Left kidney (tissue), 2 donors: ENCODE data around the gene CST9. TPM values are rescaled to one million over a fixed set of nuclear protein-coding genes. Genes with fewer than 3 reads are reported as not detected.
"Not testable (repeated sequence)": the region's sequence is repeated elsewhere in the genome, so short reads cannot be mapped to it uniquely, and the experiment has no call there.

Experiments
- DNase-seq: peaks from one replicate; pipeline ENCODE4 v3.0.0-alpha.2; 2013
- polyA plus RNA-seq: library from polyadenylated mRNA; unstranded; fragments of 120-200 nt; gene quantifications from one replicate; pipeline ENCODE4 v1.2.1, GENCODE V29; 2013; ENCODE audit not compliant: insufficient read length

Gene CST9
- polyA plus RNA-seq, 1 donor: 0.08 TPM

- no peak for DNase-seq
Measured at GRCh38 chr20:23586735-23587525, 18.8 kb downstream of the CST9 start.

- no peak for DNase-seq
Measured at GRCh38 chr20:23585808-23586734, 19.6 kb downstream of the CST9 start.

GRCh38 chr20:23585449-23585807, 20.3 kb downstream of the CST9 start:
- no peak for DNase-seq

GRCh38 chr20:23584434-23585199, 21.1 kb downstream of the CST9 start:
- no peak for DNase-seq

GRCh38 chr20:23583526-23583925, 22.2 kb downstream of the CST9 start:
- no peak for DNase-seq

GRCh38 chr20:23582293-23582692, 23.4 kb downstream of the CST9 start:
- DNase-seq: no peak

- not testable (repeated sequence) for DNase-seq
Measured at GRCh38 chr20:23581833-23582232, 23.9 kb downstream of the CST9 start.

- no peak for DNase-seq
Measured at GRCh38 chr20:23574977-23575376, 30.7 kb downstream of the CST9 start.

GRCh38 chr20:23570178-23570760, 35.4 kb downstream of the CST9 start:
- no peak for DNase-seq

GRCh38 chr20:23569570-23569969, 36.1 kb downstream of the CST9 start:
- DNase-seq: no peak

- DNase-seq: no peak
Measured at GRCh38 chr20:23568971-23569330, 36.8 kb downstream of the CST9 start.

GRCh38 chr20:23568320-23568970, 37.3 kb downstream of the CST9 start, which contains the start of gene CST9L:
Gene CST9L, minus strand, starts transcription at chr20:23568484. Its CDS starts 34 bp downstream, at chr20:23568450.
- no peak for DNase-seq

- no peak for DNase-seq
Measured at GRCh38 chr20:23566199-23566932, 39.4 kb downstream of the CST9 start.

GRCh38 chr20:23565503-23566045, 40.1 kb downstream of the CST9 start:
- no peak for DNase-seq

GRCh38 chr20:23564927-23565326, 40.8 kb downstream of the CST9 start:
- DNase-seq: no peak

- DNase-seq: no peak
Measured at GRCh38 chr20:23562721-23563342, 42.9 kb downstream of the CST9 start.

GRCh38 chr20:23554401-23554800, 51.3 kb downstream of the CST9 start:
- no peak for DNase-seq
